Measurements from ENCODE around the gene SERF1B. TPM values are rescaled to one million over a fixed set of nuclear protein-coding genes. Genes with fewer than 3 reads are reported as not detected.

SERF1B gene
- total RNA-seq, 1 donor from 2014 or later: 22.9 TPM

Other genes with a start within 250 kb of the SERF1B start
- 42.8 TPM for gene SMN2, start 24.4 kb downstream of the SERF1B start, total RNA-seq

Measured in upper lobe of right lung (tissue), 1 donor.